ENCODE measurements around the gene RXRG.

GRCh38 chr1:165455111-165455510, 10.2 kb upstream of the RXRG start:
- no peak for TF ChIP-seq POLR2AphosphoS5 (IDR thresholded peaks at IDR 0.05)
- no peak for TF ChIP-seq CTCF (IDR thresholded peaks at IDR 0.05 in 8 of 11, conservative IDR thresholded peaks at IDR 0.05 in 3 of 11)
- TF ChIP-seq POLR2A (IDR thresholded peaks at IDR 0.05): no peak

Measured in spleen (tissue), 7 donors.